ENCODE results near the gene SF3B3.
"Not testable (repeated sequence)": the region's sequence is repeated elsewhere in the genome, so short reads cannot be mapped to it uniquely, and the experiment has no call there.

Gene SF3B3

GRCh38 chr16:70592106-70592571, 68.5 kb downstream of the SF3B3 start:
- DNase-seq = no peak

GRCh38 chr16:70593544-70593943, 69.9 kb downstream of the SF3B3 start:
- DNase-seq = no peak

GRCh38 chr16:70594569-70594968, 71.0 kb downstream of the SF3B3 start:
- peak; percentile 69 for DNase-seq

GRCh38 chr16:70597135-70597835, 73.7 kb downstream of the SF3B3 start:
- no peak for DNase-seq

- peak; percentile 8 for DNase-seq
These were observed 75.4 kb downstream of the SF3B3 start for GRCh38 chr16:70598937-70599503.

- no peak for DNase-seq
These were observed 77.1 kb downstream of the SF3B3 start for GRCh38 chr16:70600730-70601129.

- DNase-seq = peak; percentile 34
These were observed 78.3 kb downstream of the SF3B3 start for GRCh38 chr16:70601576-70602575.

- DNase-seq = no peak
These were observed 79.2 kb downstream of the SF3B3 start for GRCh38 chr16:70602831-70603230.

- no peak for DNase-seq
These were observed 81.0 kb downstream of the SF3B3 start for GRCh38 chr16:70604407-70605282.

GRCh38 chr16:70605283-70605657, 81.7 kb downstream of the SF3B3 start:
- DNase-seq = no peak

- DNase-seq = no peak
These were observed 84.9 kb downstream of the SF3B3 start for GRCh38 chr16:70608521-70608920.

- DNase-seq = no peak
These were observed 86.9 kb downstream of the SF3B3 start for GRCh38 chr16:70610273-70611223.

GRCh38 chr16:70611224-70611598, 87.6 kb downstream of the SF3B3 start:
- DNase-seq = no peak

- DNase-seq = no peak
These were observed 88.2 kb downstream of the SF3B3 start for GRCh38 chr16:70611785-70612303.

GRCh38 chr16:70612931-70613330, 89.3 kb downstream of the SF3B3 start:
- DNase-seq = no peak

- no peak for DNase-seq
These were observed 90.8 kb downstream of the SF3B3 start for GRCh38 chr16:70614208-70614951.

- DNase-seq = no peak
These were observed 92.3 kb downstream of the SF3B3 start for GRCh38 chr16:70615945-70616344.

- not testable (repeated sequence) for DNase-seq
These were observed 98.2 kb downstream of the SF3B3 start for GRCh38 chr16:70621864-70622263.

Measured in DMS79 treated with DMSO at 0.1 percent for 48 hours (cell line).